Measurements from ENCODE around the gene BMP6. TPM values are rescaled to one million over a fixed set of nuclear protein-coding genes. Genes with fewer than 3 reads are reported as not detected.

Gene BMP6
- total RNA-seq, 1 experiment from 2014 or later = 1.6 TPM

- TF ChIP-seq EGR1 (IDR thresholded peaks at IDR 0.05; ENCODE audit: low read depth) (no peak), SIN3A (IDR thresholded peaks at IDR 0.05; ENCODE audit: low read depth) (no peak), EZH2 (IDR thresholded peaks at IDR 0.05) (no peak)
Measured at GRCh38 chr6:7811441-7811840, 85.5 kb downstream of the BMP6 start (continued).

- no peaks in the 10 kb centered on the region for H3K27me3 ChIP-seq (ENCODE audit: insufficient read depth, low read length)
- POLR2A ChIA-PET = no interaction called here
Measured at GRCh38 chr6:7812623-7813022, 86.7 kb downstream of the BMP6 start.

More at GRCh38 chr6:7812623-7813022, 86.7 kb downstream of the BMP6 start:
- Histone ChIP-seq H3K4me2 (ENCODE audit: low read length) (no peak overlapping the region), H3K4me1 (ENCODE audit: control insufficient read depth in 1 of 2, insufficient read depth in 2 of 2, low read length in 2 of 2) (no peaks in the 10 kb centered on the region), H3K9me2 (ENCODE audit: insufficient read depth) (no peaks in the 10 kb centered on the region), H3K9ac (ENCODE audit: low read length) (no peak overlapping the region), H3K4me3 (replicated peaks in 1 of 2; ENCODE audit: low read depth in 1 of 2, low read length in 2 of 2) (no peak overlapping the region), H2AFZ (ENCODE audit: low read depth, low read length, poor library complexity, severe bottlenecking) (no peak overlapping the region), H3K36me3 (ENCODE audit: control insufficient read depth in 1 of 2, insufficient read depth in 2 of 2, low read length in 2 of 2) (no peaks in the 10 kb centered on the region), H3K27ac (ENCODE audit: low read depth, low read length) (no peak overlapping the region), H4K20me1 (ENCODE audit: insufficient read depth) (no peaks in the 10 kb centered on the region), H3K9me3 (ENCODE audit: control insufficient read depth in 1 of 2, insufficient read depth in 1 of 2, low read depth in 1 of 2, low read length in 2 of 2) (no peaks in the 10 kb centered on the region), H3K79me2 (ENCODE audit: insufficient read depth, low read length) (no peaks in the 10 kb centered on the region)
- no peak for ATAC-seq
- DNase-seq (ENCODE audit: low read depth, low spot score) = no peak
- intact Hi-C loops (cut with micrococcal nuclease) = no loop called here
- ChIA-PET RAD21 (ENCODE audit: low non-redundant PET in 1 of 2, low total read pairs in 2 of 2, uncharacterized antibody in 2 of 2, unreplicated experiment in 2 of 2) (no interaction called here), CTCF (interaction anchor here (1.7 kb wide), 1 partner anchor 140 kb away, joined by 5 read pairs; no protein-coding TSS in a partner anchor)
- TF ChIP-seq SRF (IDR thresholded peaks at IDR 0.05; ENCODE audit: low read depth) = no peak
- no peak for TF ChIP-seq RAD21 (IDR thresholded peaks at IDR 0.05; ENCODE audit: low read depth)
- TF ChIP-seq CEBPB (IDR thresholded peaks at IDR 0.05; ENCODE audit: low read depth) = no peak
- no peak for TF ChIP-seq FOSL1 (IDR thresholded peaks at IDR 0.05; ENCODE audit: low read depth)
- TF ChIP-seq REST (IDR thresholded peaks at IDR 0.05; ENCODE audit: low read depth) = no peak
- no peak for TF ChIP-seq TCF7L2 (IDR thresholded peaks at IDR 0.05; ENCODE audit: borderline replicate concordance, extremely low read depth, insufficient read depth, insufficient read length)
- BruUV-seq (replicated peaks) = no TSS peak

Data from HCT116 (cell line).